Duodenal mucosa (tissue), 2 donors: ENCODE results near the gene KRT78.

Experiments used
- H3K27ac ChIP-seq: one replicate; pipeline ENCODE4 v1.7.0; 2013; ENCODE audit warnings: low read depth, low read length
- H3K27me3 ChIP-seq, 2 donors: one replicate each; pipeline ENCODE4 v1.7.0; 2013; ENCODE audit warnings: low read length in 2 of 2, control low read depth in 1 of 2; ENCODE audit not compliant: insufficient read depth in 2 of 2, control insufficient read depth in 1 of 2
- H3K36me3 ChIP-seq, 2 donors: one replicate each; pipeline ENCODE4 v1.7.0; 2013; ENCODE audit warnings: low read length in 2 of 2, control low read depth in 1 of 2; ENCODE audit not compliant: insufficient read depth in 2 of 2, control insufficient read depth in 1 of 2
- H3K4me1 ChIP-seq, 2 donors: one replicate each; pipeline ENCODE4 v1.7.0; 2013; ENCODE audit warnings: low read length in 2 of 2, control low read depth in 1 of 2; ENCODE audit not compliant: insufficient read depth in 2 of 2, control insufficient read depth in 1 of 2
- H3K4me3 ChIP-seq, 2 donors: one replicate each; pipeline ENCODE4 v1.7.0; 2013; ENCODE audit warnings: low read length in 2 of 2, low read depth in 1 of 2
- H3K9ac ChIP-seq, 2 donors: one replicate each; pipeline ENCODE4 v1.7.0; 2013; ENCODE audit warnings: low read length in 2 of 2, low read depth in 1 of 2
- H3K9me3 ChIP-seq, 2 donors: one replicate each; pipeline ENCODE4 v1.7.0; 2013; ENCODE audit warnings: low read length in 2 of 2, control low read depth in 1 of 2; ENCODE audit not compliant: control insufficient read depth in 1 of 2

Gene KRT78

DNA sequence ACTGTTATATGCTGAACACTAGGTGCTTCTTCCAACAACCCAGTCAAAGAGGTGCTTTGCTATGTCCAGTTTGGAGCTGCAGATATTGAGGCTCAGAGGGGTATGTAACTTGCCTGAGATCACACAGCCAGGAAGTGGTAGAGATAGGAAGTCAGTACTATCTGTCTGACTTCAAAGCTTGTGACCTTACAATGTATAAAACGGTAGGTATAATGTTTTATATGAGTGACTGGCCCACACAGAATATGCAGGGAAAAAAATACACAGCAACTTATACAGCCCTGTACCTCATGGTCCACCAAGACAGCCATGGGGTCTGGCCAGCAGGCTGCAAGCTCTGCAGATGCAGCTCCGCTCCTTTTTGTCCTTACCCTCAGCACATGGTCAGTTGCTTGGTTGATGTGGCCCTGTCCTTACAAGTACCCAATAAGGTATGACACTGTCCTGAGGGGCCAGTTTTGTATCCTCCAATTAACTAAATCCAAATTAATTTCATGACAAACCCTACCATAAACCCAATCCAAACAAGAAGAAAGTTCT is 31.0 kb downstream of the KRT78 start:
- H3K4me1 ChIP-seq: peaks cover 7 to 14% of the 10 kb centered on the region in 2 donors
- H3K9me3 ChIP-seq: no peaks in the 10 kb centered on the region
- no peak overlapping the region for H3K9ac ChIP-seq

DNA sequence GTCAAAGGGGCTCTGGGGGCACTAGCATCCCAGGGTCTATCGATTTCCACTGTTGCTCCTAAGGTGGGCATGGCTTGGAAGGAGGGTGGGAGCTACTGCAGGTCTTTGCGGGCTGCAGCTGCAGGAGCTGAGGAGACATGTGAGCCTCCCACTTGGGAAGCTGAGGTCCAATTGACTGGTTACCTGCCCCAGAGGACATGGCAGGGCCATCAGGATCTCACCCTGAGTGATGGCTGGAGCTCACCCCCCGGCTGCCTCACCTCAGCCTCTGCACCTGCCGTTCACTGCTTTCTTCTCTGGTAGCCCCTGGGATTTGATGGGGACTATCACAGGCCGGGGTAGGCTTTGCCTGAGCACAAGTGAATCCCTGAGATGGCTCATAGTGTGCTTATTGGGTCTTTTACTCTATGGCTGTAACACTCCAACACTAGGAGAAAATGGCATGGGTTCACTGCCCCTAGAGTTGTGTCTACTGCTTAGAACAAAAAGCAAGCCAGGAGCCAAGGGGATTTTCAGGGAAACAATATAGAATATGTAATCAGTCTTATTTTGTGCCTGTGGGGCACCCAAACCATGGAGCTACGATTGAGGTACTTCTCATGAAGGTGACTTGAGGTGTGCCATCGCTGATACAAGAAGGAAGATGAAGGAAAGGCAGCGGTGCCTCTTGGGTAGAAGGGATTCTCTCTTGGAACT is 31.6 kb downstream of the KRT78 start:
- Histone ChIP-seq H3K27ac (no peak overlapping the region), H3K9me3 (no peaks in the 10 kb centered on the region), H3K4me3 (no peak overlapping the region), H3K4me1 (peaks cover 3 to 8% of the 10 kb centered on the region in 2 donors), H3K9ac (no peak overlapping the region), H3K27me3 (no peaks in the 10 kb centered on the region), H3K36me3 (no peaks in the 10 kb centered on the region)

More for the DNA sequence above, 31.0 kb downstream of the KRT78 start:
- no peak overlapping the region for H3K4me3 ChIP-seq
- H3K36me3 ChIP-seq: no peaks in the 10 kb centered on the region
- no peak overlapping the region for H3K27ac ChIP-seq
- no peaks in the 10 kb centered on the region for H3K27me3 ChIP-seq

DNA sequence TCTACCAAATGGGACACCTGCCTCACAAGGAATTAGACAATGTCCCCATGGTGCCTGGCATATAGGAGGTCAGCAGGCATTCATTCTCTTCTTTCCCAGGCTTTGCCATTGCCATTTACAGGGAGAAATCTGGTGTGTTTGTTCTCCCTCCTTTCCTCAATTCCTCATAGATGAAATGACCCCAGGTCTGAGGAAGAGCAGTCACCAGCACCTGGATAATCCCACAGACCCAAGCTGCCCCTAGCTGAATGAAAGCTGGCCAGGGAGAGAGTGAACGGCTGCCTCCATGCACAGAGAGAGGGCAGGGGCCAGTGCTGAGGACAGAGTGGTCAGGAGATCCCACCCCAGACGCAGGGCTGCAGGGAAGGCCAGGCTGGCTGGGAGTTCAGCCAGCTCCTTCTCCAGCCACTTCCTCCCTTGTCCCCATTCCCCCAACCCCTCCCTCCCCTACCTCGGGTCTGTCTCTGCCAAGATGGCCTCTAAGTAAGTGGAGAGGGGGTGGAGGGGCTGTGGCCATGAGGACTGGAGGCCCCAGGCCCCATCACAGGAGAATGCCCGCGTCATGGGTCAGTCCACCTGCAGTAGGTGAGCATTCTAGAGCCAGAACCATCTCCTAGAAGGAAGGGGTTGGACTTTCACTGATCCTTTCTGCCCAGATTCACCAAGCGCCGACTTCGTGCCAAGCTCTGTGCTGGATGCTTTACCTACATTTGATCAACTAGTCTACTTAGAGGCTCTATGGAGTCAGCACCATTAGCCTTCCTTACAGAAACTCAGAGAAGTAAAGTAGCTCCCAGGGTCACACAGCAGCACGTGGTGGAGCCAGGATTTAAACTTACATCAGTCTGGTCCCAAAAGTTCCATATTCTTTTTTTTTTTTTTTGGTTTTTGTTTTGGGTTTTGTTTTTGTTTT is 32.9 kb downstream of the KRT78 start:
- no peaks in the 10 kb centered on the region for H3K4me1 ChIP-seq
- H3K27me3 ChIP-seq: no peaks in the 10 kb centered on the region

DNA sequence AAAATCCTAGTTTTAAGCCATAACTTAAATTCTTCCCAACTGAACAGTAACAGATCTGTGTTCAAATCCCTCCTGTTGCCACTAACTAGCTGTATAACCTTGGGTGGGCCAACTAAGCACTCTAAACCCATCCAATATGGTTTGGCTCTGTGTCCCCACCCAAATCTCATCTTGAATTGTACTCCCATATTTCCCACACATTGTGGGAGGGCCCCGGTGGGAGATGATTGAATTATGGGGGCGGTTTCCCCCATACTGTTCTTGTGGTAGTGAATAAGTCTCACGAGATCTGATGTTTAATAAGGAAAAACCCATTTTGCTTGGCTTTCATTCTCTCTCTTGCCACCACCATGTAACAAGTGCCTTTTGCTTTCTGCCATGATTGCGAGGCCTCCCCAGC is 33.6 kb downstream of the KRT78 start:
- H3K4me1 ChIP-seq: no peaks in the 10 kb centered on the region
- no peaks in the 10 kb centered on the region for H3K27me3 ChIP-seq
- no peak overlapping the region for H3K4me3 ChIP-seq
- no peaks in the 10 kb centered on the region for H3K36me3 ChIP-seq
- no peaks in the 10 kb centered on the region for H3K9me3 ChIP-seq
- no peak overlapping the region for H3K9ac ChIP-seq
- H3K27ac ChIP-seq: no peak overlapping the region

More for the DNA sequence above, 32.9 kb downstream of the KRT78 start:
- H3K9me3 ChIP-seq: no peaks in the 10 kb centered on the region
- H3K4me3 ChIP-seq: no peak overlapping the region
- no peaks in the 10 kb centered on the region for H3K36me3 ChIP-seq
- H3K9ac ChIP-seq: no peak overlapping the region
- no peak overlapping the region for H3K27ac ChIP-seq

DNA sequence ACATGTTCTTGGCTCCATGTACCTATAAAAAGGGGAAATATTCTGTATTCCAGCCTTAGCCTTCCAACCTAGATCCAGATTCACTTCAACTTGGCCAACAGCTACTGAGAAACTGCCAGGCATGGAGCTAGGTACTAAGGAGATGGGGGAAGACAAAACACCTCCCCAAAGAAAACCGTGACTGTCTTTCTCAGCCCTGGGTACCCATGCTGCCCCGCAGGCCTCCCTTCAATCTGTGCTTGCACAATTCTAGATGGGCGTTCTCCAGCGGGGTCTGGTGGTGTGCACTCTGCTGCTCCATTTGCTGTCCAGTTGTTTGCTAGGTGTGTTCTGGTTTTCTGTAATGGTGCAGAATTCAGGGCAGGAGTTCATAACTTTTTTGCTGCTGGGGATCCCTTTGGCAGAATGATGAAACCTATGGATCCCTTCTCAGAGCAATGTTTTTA is 34.1 kb downstream of the KRT78 start:
- H3K4me3 ChIP-seq: no peak overlapping the region
- H3K4me1 ChIP-seq: no peaks in the 10 kb centered on the region
- H3K9me3 ChIP-seq: no peaks in the 10 kb centered on the region
- H3K27ac ChIP-seq: no peak overlapping the region
- H3K27me3 ChIP-seq: no peaks in the 10 kb centered on the region
- H3K9ac ChIP-seq: no peak overlapping the region
- no peaks in the 10 kb centered on the region for H3K36me3 ChIP-seq

DNA sequence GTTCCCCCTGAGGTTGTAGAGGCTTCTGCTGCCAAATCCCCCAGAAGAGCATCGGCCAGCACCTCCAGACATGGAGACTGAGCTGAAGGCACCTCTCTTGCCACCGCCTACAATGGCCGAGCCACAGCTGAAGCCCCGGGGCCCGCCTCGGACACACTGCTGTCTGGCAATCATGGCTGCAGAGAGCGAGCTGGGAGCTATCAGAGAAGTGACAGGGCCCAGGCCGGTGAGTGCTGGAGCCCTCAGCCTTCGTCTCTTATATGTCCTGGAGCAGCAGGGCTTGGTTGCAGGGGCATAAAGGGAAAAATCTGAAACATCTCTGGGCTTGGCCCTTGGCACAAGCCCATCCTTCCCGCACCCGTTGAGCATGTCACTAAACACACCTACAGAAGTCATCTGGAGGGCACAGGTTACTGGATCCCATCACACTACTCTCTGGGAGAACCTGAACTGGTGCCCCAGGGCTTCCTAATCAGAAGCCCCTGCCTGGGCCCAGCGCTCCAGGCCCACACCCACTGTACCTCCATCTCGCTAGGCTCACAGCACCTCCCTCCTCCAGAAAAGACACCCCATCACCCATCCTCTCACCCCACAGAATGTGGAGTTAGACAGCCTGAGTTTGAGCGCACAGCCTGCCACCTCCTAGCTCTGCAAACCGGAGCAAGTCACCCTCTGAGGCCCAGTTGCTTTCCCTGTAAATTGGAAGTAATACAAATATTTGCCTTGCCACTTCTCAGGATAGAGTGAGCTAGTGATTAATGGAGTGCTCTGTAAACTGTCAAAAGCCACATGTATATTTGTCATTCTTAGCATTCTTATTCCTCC is 34.7 kb downstream of the KRT78 start, which contains the start of gene KRT4:
TSS of gene KRT4 (minus strand) at position 232 of the 825 bp plus-strand sequence. CDS start at position 174, 58 bp downstream.
- no peak within 1 kb of the TSS for H3K9ac ChIP-seq
- no peaks in the 10 kb centered on the region for H3K27me3 ChIP-seq
- no peaks in the 10 kb centered on the region for H3K36me3 ChIP-seq
- H3K27ac ChIP-seq: no peak within 1 kb of the TSS
- no peak within 1 kb of the TSS for H3K4me3 ChIP-seq
- no peaks in the 10 kb centered on the region for H3K9me3 ChIP-seq
- H3K4me1 ChIP-seq: no peaks in the 10 kb centered on the region

DNA sequence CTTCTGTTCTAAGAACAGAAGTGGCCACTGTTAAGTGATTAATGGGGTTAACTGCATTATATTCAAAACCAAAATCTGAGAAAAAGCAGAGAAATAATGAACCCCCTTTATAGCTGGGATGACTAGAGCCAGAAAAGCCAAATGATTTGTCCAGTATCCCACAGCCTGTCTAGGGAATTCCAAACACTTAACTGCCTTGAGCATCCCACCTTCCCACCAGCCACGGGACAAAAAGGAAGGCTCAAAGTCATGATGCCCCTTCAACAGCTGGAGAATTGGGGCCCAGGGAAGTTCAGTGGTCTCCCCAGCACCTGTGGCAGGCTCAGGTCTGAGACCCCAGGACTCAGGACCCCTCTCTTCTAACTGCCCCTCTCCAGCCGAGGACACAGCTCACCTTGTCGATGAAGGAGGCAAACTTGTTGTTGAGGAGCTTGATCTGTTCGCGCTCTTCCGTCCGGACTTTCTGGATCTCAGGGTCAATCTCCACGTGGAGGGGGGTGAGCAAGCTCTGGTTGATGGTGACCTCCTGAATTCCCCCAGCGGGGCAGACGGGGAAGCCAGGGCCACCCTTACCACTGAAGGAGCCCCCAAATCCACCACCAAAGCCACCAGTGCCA is 35.5 kb downstream of the KRT78 start:
- no peak overlapping the region for H3K27ac ChIP-seq
- H3K36me3 ChIP-seq: no peaks in the 10 kb centered on the region
- no peak overlapping the region for H3K9ac ChIP-seq
- no peaks in the 10 kb centered on the region for H3K4me1 ChIP-seq
- H3K9me3 ChIP-seq: no peaks in the 10 kb centered on the region
- H3K4me3 ChIP-seq: no peak overlapping the region
- peaks cover 0 to 3% of the 10 kb centered on the region in 2 donors for H3K27me3 ChIP-seq

DNA sequence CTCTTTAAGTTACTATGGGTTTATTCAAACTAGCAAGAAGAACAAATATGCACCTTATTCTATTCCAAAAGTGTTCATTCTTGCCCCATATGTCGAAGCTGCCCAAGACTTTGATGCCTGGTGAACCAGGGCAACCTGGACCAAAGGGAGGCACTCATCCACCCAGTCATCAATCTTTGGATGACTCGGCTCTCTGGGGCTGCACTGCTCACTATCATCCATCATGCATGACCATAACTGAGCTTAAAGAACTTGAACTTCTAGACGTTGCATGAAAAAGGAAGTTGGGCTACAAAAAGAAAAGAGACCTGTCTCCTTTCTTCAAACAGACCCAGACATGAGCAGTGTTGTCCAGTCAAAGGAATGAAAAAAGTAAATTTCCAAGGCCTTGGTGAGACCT is 36.0 kb downstream of the KRT78 start:
- Histone ChIP-seq H3K27ac (no peak overlapping the region), H3K27me3 (peaks cover 0 to 7% of the 10 kb centered on the region in 2 donors), H3K9ac (no peak overlapping the region), H3K4me3 (no peak overlapping the region), H3K36me3 (no peaks in the 10 kb centered on the region), H3K9me3 (no peaks in the 10 kb centered on the region), H3K4me1 (no peaks in the 10 kb centered on the region)

DNA sequence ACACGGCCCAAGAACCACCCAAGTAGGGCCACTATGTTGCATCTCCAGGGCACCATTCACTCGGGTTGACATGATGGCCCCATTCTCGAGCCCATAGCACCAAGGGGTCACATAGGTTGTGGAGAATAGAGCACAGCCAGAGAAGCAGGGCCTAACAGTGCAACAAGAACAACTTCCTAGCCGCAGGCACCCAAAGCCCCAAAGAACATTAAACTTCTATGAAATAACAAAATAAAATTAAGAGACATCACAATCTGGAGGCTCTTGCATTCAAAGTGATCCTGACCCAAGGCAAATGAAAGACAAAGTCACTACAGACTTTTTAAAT is 36.8 kb downstream of the KRT78 start:
- Histone ChIP-seq H3K4me3 (no peak overlapping the region), H3K36me3 (no peaks in the 10 kb centered on the region), H3K27me3 (peaks cover 0 to 7% of the 10 kb centered on the region in 2 donors), H3K4me1 (no peaks in the 10 kb centered on the region), H3K9me3 (no peaks in the 10 kb centered on the region), H3K27ac (no peak overlapping the region), H3K9ac (no peak overlapping the region)
